Progenitor cell of endocrine pancreas (in vitro differentiated cells): ENCODE measurements around the gene RXRA. TPM values are rescaled to one million over a fixed set of nuclear protein-coding genes. Genes with fewer than 3 reads are reported as not detected.

Experiments
- DNase-seq: peaks from one replicate; pipeline ENCODE4 v3.0.0; 2021; ENCODE audit warnings: low spot score; ENCODE audit not compliant: unreplicated experiment
- H3K27ac Mint-ChIP-seq: 2 replicates; pipeline ENCODE4 v1.8.0; 2021; ENCODE audit warnings: mild to moderate bottlenecking, moderate library complexity, mixed read lengths
- H3K27me3 Mint-ChIP-seq: 2 replicates; pipeline ENCODE4 v1.8.0; 2021; ENCODE audit warnings: mixed read lengths
- H3K36me3 Mint-ChIP-seq: 2 replicates; pipeline ENCODE4 v1.8.0; 2022; ENCODE audit warnings: mixed read lengths; ENCODE audit not compliant: insufficient read depth
- H3K4me1 Mint-ChIP-seq: 2 replicates; pipeline ENCODE4 v1.8.0; 2021; ENCODE audit warnings: low read depth, mixed read lengths
- H3K4me3 Mint-ChIP-seq: 2 replicates; pipeline ENCODE4 v1.8.0; 2021; ENCODE audit warnings: low read depth, mild to moderate bottlenecking, moderate library complexity, mixed read lengths
- H3K9me3 Mint-ChIP-seq: 2 replicates; pipeline ENCODE4 v1.8.0; 2021; ENCODE audit warnings: low read depth, mixed read lengths
- total RNA-seq: library from RNA; stranded (reverse); gene quantifications from 2 replicates; pipeline ENCODE4 v1.2.1, GENCODE V29; 2021
- TF ChIP-seq, protein P1 (sequence below): fragments of 200-600 bp; sonication (generic); IDR thresholded peaks from one replicate; pipeline ENCODE4 v1.5.0; 2021; ENCODE audit warnings: antibody characterized with exemption, mild to moderate bottlenecking; ENCODE audit not compliant: unreplicated experiment

The RXRA gene
- total RNA-seq, 1 donor from 2014 or later: 64.8 TPM

DNA sequence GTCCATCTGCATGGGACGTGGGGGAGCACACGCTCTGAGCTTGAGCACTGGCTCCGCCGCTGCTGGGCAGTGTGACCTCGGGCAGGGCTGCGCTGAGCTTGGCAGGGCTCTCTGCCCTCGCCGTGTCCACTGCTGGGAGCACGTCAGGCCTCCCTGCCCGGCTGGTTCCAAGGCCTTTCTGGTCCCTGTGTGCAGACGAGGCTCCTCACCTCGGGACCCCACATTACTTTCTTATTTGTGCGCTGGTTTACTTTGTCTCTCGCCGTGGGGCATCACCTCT, 43.9 kb downstream of the RXRA start:
- DNase-seq: no peak
- H3K4me3 Mint-ChIP-seq: no peak overlapping the region
- no peaks in the 10 kb centered on the region for H3K9me3 Mint-ChIP-seq
- no peaks in the 10 kb centered on the region for H3K27me3 Mint-ChIP-seq
- TF ChIP-seq, protein P1, sequence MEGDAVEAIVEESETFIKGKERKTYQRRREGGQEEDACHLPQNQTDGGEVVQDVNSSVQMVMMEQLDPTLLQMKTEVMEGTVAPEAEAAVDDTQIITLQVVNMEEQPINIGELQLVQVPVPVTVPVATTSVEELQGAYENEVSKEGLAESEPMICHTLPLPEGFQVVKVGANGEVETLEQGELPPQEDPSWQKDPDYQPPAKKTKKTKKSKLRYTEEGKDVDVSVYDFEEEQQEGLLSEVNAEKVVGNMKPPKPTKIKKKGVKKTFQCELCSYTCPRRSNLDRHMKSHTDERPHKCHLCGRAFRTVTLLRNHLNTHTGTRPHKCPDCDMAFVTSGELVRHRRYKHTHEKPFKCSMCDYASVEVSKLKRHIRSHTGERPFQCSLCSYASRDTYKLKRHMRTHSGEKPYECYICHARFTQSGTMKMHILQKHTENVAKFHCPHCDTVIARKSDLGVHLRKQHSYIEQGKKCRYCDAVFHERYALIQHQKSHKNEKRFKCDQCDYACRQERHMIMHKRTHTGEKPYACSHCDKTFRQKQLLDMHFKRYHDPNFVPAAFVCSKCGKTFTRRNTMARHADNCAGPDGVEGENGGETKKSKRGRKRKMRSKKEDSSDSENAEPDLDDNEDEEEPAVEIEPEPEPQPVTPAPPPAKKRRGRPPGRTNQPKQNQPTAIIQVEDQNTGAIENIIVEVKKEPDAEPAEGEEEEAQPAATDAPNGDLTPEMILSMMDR: no peak
- no peak overlapping the region for H3K27ac Mint-ChIP-seq
- no peaks in the 10 kb centered on the region for H3K36me3 Mint-ChIP-seq
- H3K4me1 Mint-ChIP-seq: peaks cover 18% of the 10 kb centered on the region

DNA sequence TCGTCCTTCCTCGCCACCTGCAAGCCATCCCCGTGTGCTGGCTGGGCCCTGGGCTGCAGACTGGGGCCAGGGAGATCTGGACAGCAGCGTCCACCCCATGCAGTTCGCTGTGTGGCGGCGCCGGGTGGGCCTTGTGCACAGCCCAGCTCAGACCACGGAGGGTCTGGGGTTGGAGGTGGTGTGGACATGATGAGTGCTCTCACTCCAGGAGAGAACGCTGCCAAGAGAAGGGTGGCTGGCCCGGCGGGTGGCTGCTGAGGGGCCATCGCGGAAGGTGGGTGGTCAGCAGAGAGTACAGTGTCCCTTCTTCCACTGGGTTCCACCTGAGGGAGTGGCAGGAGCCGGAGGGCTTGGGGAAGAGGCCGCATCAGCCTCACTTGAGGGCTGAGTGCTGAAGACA, 44.4 kb downstream of the RXRA start:
- H3K36me3 Mint-ChIP-seq: no peaks in the 10 kb centered on the region

DNA sequence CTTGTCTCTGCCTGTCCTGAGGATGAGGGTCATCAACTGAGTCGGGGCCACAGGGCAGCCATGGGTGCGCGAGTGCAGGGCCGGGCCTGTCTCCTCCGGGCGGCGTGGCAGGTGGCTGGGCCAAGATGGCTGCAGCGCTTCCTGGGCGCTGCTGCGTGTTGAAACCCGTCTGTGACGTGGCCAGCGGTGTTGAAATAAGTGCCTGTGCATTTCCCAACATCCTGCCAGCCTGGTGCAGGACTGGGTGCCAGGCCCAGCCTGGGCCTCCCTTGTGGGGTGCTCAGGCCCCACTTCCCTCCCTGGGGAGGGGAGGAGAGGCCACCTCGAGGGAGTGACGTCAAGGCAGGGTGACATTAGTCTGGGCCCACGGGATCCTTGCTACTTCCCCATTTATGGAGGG, 45.5 kb downstream of the RXRA start:
- peaks cover 23% of the 10 kb centered on the region for H3K4me1 Mint-ChIP-seq
- H3K27ac Mint-ChIP-seq: no peak overlapping the region
- H3K27me3 Mint-ChIP-seq: no peaks in the 10 kb centered on the region
- no peaks in the 10 kb centered on the region for H3K9me3 Mint-ChIP-seq
- H3K4me3 Mint-ChIP-seq: no peak overlapping the region
- TF ChIP-seq, protein P1: no peak
- no peak for DNase-seq
- H3K36me3 Mint-ChIP-seq: no peaks in the 10 kb centered on the region

More for the DNA sequence above, 44.4 kb downstream of the RXRA start:
- peak overlapping the region; percentile 37 for H3K27ac Mint-ChIP-seq
- no peaks in the 10 kb centered on the region for H3K9me3 Mint-ChIP-seq
- H3K4me3 Mint-ChIP-seq: no peak overlapping the region
- DNase-seq: no peak
- no peaks in the 10 kb centered on the region for H3K27me3 Mint-ChIP-seq
- TF ChIP-seq, protein P1: no peak
- peaks cover 19% of the 10 kb centered on the region for H3K4me1 Mint-ChIP-seq

DNA sequence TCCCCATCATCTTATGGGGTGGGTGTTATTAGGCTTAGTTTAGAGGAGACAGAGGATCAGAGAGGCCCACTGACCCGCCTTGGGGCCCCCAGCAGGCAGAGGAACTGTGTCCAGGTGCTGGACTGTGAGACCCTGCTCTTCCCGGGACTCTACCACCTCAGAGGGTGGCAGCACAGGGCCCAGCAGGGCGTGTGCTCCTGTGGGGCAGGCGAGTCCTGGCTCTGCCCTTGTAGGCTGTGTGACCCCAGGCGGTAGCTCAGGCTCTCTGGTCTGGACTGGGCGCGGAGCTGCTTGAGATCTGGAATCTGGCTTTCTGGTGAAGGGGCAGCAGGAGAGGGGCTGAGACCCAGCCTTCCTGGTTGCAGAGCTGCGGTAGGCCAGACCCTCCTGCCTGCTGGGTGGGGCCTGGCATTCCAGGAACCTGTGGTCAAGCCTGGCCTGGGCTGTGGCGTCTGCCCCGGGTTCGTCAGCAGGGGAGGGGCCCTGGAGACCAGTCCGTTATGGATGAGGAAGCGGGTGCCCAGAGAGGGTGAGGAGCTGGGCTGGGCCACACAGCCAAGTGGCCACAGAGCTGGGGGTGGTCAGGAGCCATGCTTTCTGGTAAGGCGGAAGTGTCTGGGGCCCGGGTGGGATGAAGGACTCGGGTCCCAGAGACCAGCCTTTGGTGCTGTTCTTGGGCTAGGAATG, 46.5 kb downstream of the RXRA start:
- DNase-seq: no peak
- Mint-ChIP-seq H3K27me3 (no peaks in the 10 kb centered on the region), H3K4me3 (no peak overlapping the region), H3K4me1 (peaks cover 23% of the 10 kb centered on the region), H3K27ac (no peak overlapping the region), H3K9me3 (no peaks in the 10 kb centered on the region), H3K36me3 (no peaks in the 10 kb centered on the region)
- TF ChIP-seq, protein P1: no peak

DNA sequence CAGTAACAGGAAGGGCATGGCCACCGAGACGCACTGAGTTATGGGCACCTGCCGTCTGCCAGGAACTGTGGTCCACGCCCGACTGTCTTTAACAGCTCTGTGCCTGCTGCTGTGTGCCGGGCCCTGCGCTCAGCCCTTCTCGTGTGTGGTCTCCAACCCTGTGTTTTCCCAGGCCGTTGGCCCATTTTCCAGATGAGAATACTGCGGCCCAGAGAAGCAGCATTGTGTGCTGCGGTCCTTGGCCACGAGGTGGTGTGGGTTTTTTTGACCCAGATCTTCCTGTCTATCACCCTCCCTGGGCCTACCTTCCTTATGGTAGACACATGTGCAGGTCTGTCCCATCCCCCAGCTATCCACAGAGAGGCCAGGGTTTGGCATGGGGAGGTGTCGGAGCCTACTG, 47.0 kb downstream of the RXRA start:
- DNase-seq: no peak
- Mint-ChIP-seq H3K9me3 (no peaks in the 10 kb centered on the region), H3K4me3 (no peak overlapping the region), H3K27ac (no peak overlapping the region), H3K27me3 (no peaks in the 10 kb centered on the region), H3K36me3 (no peaks in the 10 kb centered on the region), H3K4me1 (peaks cover 21% of the 10 kb centered on the region)
- TF ChIP-seq, protein P1: no peak
